Skin of body (tissue), 2 donors: Measurements from ENCODE around the gene BCKDHB. TPM values are rescaled to one million over a fixed set of nuclear protein-coding genes. Genes with fewer than 3 reads are reported as not detected.
A peak's percentile ranks its signal among the peaks of the same experiment; 100 is the strongest.
"Not testable (repeated sequence)": the region's sequence is repeated elsewhere in the genome, so short reads cannot be mapped to it uniquely, and the experiment has no call there.

ENCODE experiments used
- DNase-seq: peaks from one replicate; lab custom pipeline; 2025; lab: John Stamatoyannopoulos, UW
- total RNA-seq: library from RNA; depleted of rRNA; stranded (reverse); fragments of >200 nt; gene quantifications from one replicate; pipeline ENCODE4 v1.2.3, GENCODE V29; 2014

Gene BCKDHB
- total RNA-seq, 1 donor from 2014 or later, result 20.3 TPM

- no peak for DNase-seq
These were observed 98.9 kb downstream of the BCKDHB start for GRCh38 chr6:80205404-80205803.

- no peak for DNase-seq
These were observed 100.3 kb downstream of the BCKDHB start for GRCh38 chr6:80206758-80207157.

- DNase-seq, result no peak
These were observed 103.0 kb downstream of the BCKDHB start for GRCh38 chr6:80209430-80209829.

- no peak for DNase-seq
These were observed 104.1 kb downstream of the BCKDHB start for GRCh38 chr6:80210618-80211017.

GRCh38 chr6:80211286-80211685 lies 104.8 kb downstream of the BCKDHB start:
- DNase-seq, result no peak

GRCh38 chr6:80211890-80212289 lies 105.4 kb downstream of the BCKDHB start:
- DNase-seq, result not testable (repeated sequence)

- peak; percentile 44 for DNase-seq
These were observed 108.1 kb downstream of the BCKDHB start for GRCh38 chr6:80214436-80215022.

- DNase-seq, result no peak
These were observed 108.6 kb downstream of the BCKDHB start for GRCh38 chr6:80215063-80215462.

- DNase-seq, result peak; percentile 68
These were observed 111.3 kb downstream of the BCKDHB start for GRCh38 chr6:80217794-80218193.

GRCh38 chr6:80223743-80224212 lies 117.3 kb downstream of the BCKDHB start:
- peak; percentile 66 for DNase-seq

GRCh38 chr6:80226151-80226550 lies 119.7 kb downstream of the BCKDHB start:
- no peak for DNase-seq

GRCh38 chr6:80226699-80227098 lies 120.2 kb downstream of the BCKDHB start:
- no peak for DNase-seq

GRCh38 chr6:80227545-80228105 lies 121.2 kb downstream of the BCKDHB start:
- no peak for DNase-seq

GRCh38 chr6:80233262-80233661 lies 126.8 kb downstream of the BCKDHB start:
- DNase-seq, result no peak

- DNase-seq, result no peak
These were observed 127.5 kb downstream of the BCKDHB start for GRCh38 chr6:80233958-80234357.

GRCh38 chr6:80234401-80234800 lies 127.9 kb downstream of the BCKDHB start:
- peak; percentile 48 for DNase-seq

- no peak for DNase-seq
These were observed 128.4 kb downstream of the BCKDHB start for GRCh38 chr6:80234908-80235307.

GRCh38 chr6:80235647-80236046 lies 129.2 kb downstream of the BCKDHB start:
- no peak for DNase-seq

- not testable (repeated sequence) for DNase-seq
These were observed 132.3 kb downstream of the BCKDHB start for GRCh38 chr6:80238754-80239153.

GRCh38 chr6:80245043-80245442 lies 138.6 kb downstream of the BCKDHB start:
- no peak for DNase-seq

GRCh38 chr6:80249897-80250296 lies 143.4 kb downstream of the BCKDHB start:
- no peak for DNase-seq

GRCh38 chr6:80250391-80250997 lies 144.0 kb downstream of the BCKDHB start:
- DNase-seq, result no peak

GRCh38 chr6:80251321-80251720 lies 144.8 kb downstream of the BCKDHB start:
- no peak for DNase-seq
